Smooth muscle cell (in vitro differentiated cells): ENCODE results near the gene ZKSCAN2. TPM values are rescaled to one million over a fixed set of nuclear protein-coding genes. Genes with fewer than 3 reads are reported as not detected.

ENCODE experiments used
- DNase-seq: peaks from one replicate; lab custom pipeline; 2025; ENCODE audit not compliant: unreplicated experiment; lab: John Stamatoyannopoulos, UW
- H2AFZ ChIP-seq: fragments of 200-600 bp; sonication (generic); 2 replicates; pipeline ENCODE4 v1.6.0; 2016; ENCODE audit warnings: antibody characterized with exemption, low read depth, mild to moderate bottlenecking
- H3F3A ChIP-seq: fragments of 200-600 bp; sonication (generic); 2 replicates; pipeline ENCODE4 v1.6.0; 2017; ENCODE audit warnings: antibody characterized with exemption, low read depth
- H3K27ac ChIP-seq: fragments of 200-600 bp; sonication (generic); 2 replicates; pipeline ENCODE4 v1.5.1; 2016; ENCODE audit warnings: low read depth, mild to moderate bottlenecking
- H3K27me3 ChIP-seq: fragments of 200-600 bp; sonication (generic); 2 replicates; pipeline ENCODE4 v1.6.1; 2016; ENCODE audit warnings: low read depth, mild to moderate bottlenecking
- H3K36me3 ChIP-seq: fragments of 200-600 bp; sonication (generic); 2 replicates; pipeline ENCODE4 v1.5.1; 2016; ENCODE audit warnings: low read depth
- H3K4me1 ChIP-seq: fragments of 200-600 bp; sonication (generic); 2 replicates; pipeline ENCODE4 v1.5.1; 2016; ENCODE audit warnings: low read depth
- H3K4me2 ChIP-seq: fragments of 200-600 bp; sonication (generic); 2 replicates; pipeline ENCODE4 v1.6.0; 2016; ENCODE audit warnings: mild to moderate bottlenecking
- H3K4me3 ChIP-seq: fragments of 200-600 bp; sonication (generic); 2 replicates; pipeline ENCODE4 v1.5.1; 2016; ENCODE audit warnings: mild to moderate bottlenecking
- H3K79me2 ChIP-seq: fragments of 200-600 bp; sonication (generic); 2 replicates; pipeline ENCODE4 v1.6.0; 2016; ENCODE audit warnings: low read depth, mild to moderate bottlenecking
- H3K9ac ChIP-seq: fragments of 200-600 bp; sonication (generic); 2 replicates; pipeline ENCODE4 v1.6.0; 2016; ENCODE audit warnings: low read depth
- H3K9me3 ChIP-seq: fragments of 200-600 bp; sonication (generic); replicated peaks from 2 replicates; pipeline ENCODE4 v1.5.1; 2016; ENCODE audit warnings: low read depth
- H4K20me1 ChIP-seq: fragments of 200-600 bp; sonication (generic); 2 replicates; pipeline ENCODE4 v1.6.0; 2016; ENCODE audit warnings: low read depth
- CTCF ChIP-seq: fragments of 200-600 bp; sonication (generic); IDR thresholded peaks from 2 replicates; pipeline ENCODE4 v1.5.1; 2017; ENCODE audit warnings: borderline replicate concordance, mild to moderate bottlenecking, antibody characterized with exemption; ENCODE audit not compliant: insufficient read depth, poor library complexity, severe bottlenecking
- WGBS: methylation state at CpG from one replicate; pipeline ENCODE4 v1.1.7; 2016; ENCODE audit warnings: low lambda C conversion rate; 5-methylcytosine and 5-hydroxymethylcytosine counted together
- polyA plus RNA-seq: library from polyadenylated mRNA; unstranded; fragments of >200 nt; fragmentation: Nextera tagmentation; extraction: Ambion mirVana; gene quantifications from 2 replicates; pipeline ENCODE4 v1.2.1, GENCODE V29; 2016
- total RNA-seq: library from RNA; depleted of rRNA; stranded (reverse); fragments of >200 nt; gene quantifications from 2 replicates; pipeline ENCODE4 v1.2.3, GENCODE V29; 2014

Gene ZKSCAN2
- total and polyA plus RNA-seq, 2 experiments from 2014 or later = 1.6 to 5.7 TPM

GRCh38 chr16:25264597-25264996 is 7.0 kb upstream of the ZKSCAN2 start:
- DNase-seq = no peak
- Histone ChIP-seq H2AFZ (no peak overlapping the region), H3K36me3 (no peaks in the 10 kb centered on the region), H3K9ac (no peak overlapping the region), H3K4me3 (no peak overlapping the region), H3K4me1 (peaks cover 3% of the 10 kb centered on the region), H3K4me2 (no peak overlapping the region), H3K9me3 (no peaks in the 10 kb centered on the region), H3F3A (no peaks in the 10 kb centered on the region), H3K27me3 (no peaks in the 10 kb centered on the region), H4K20me1 (peaks cover 98% of the 10 kb centered on the region), H3K79me2 (peaks cover 16% of the 10 kb centered on the region), H3K27ac (no peak overlapping the region)
- no peak for TF ChIP-seq CTCF
- WGBS = 91% methylated on average over 2 of the region's 2 CpGs

GRCh38 chr16:25260416-25260815 is 2.8 kb upstream of the ZKSCAN2 start:
- DNase-seq = no peak
- 78% methylated on average over 5 of the region's 5 CpGs for whole genome bisulfite sequencing

GRCh38 chr16:25258861-25259179 is 1.2 kb upstream of the ZKSCAN2 start:
- H3K9me3 ChIP-seq = no peaks in the 10 kb centered on the region
- no peaks in the 10 kb centered on the region for H3K27me3 ChIP-seq
- peak overlapping the region; percentile 76 for H3K4me3 ChIP-seq
- DNase-seq = no peak
- peaks cover 72% of the 10 kb centered on the region for H4K20me1 ChIP-seq
- H2AFZ ChIP-seq = no peak overlapping the region
- no peaks in the 10 kb centered on the region for H3F3A ChIP-seq
- peak overlapping the region; percentile 86 for H3K4me2 ChIP-seq
- H3K36me3 ChIP-seq = no peaks in the 10 kb centered on the region
- no peak overlapping the region for H3K27ac ChIP-seq
- peaks cover 36% of the 10 kb centered on the region for H3K79me2 ChIP-seq
- no peak for TF ChIP-seq CTCF
- peaks cover 27% of the 10 kb centered on the region for H3K4me1 ChIP-seq
- no peak overlapping the region for H3K9ac ChIP-seq
- WGBS = 21% methylated on average over 4 of the region's 4 CpGs

More at GRCh38 chr16:25260416-25260815, 2.8 kb upstream of the ZKSCAN2 start:
- H3K9ac ChIP-seq = no peak overlapping the region
- no peaks in the 10 kb centered on the region for H3K27me3 ChIP-seq
- no peaks in the 10 kb centered on the region for H3F3A ChIP-seq
- peaks cover 39% of the 10 kb centered on the region for H3K79me2 ChIP-seq
- H2AFZ ChIP-seq = no peak overlapping the region
- H3K27ac ChIP-seq = no peak overlapping the region
- H4K20me1 ChIP-seq = peaks cover 83% of the 10 kb centered on the region
- TF ChIP-seq CTCF = no peak
- H3K9me3 ChIP-seq = no peaks in the 10 kb centered on the region
- no peaks in the 10 kb centered on the region for H3K36me3 ChIP-seq
- H3K4me3 ChIP-seq = no peak overlapping the region
- peaks cover 26% of the 10 kb centered on the region for H3K4me1 ChIP-seq
- no peak overlapping the region for H3K4me2 ChIP-seq
